Uterus (tissue), 2 donors: Measurements from ENCODE around the gene NR1I3.

ENCODE experiments used
- CTCF ChIP-seq, 4 experiments: fragments of 200-600 bp in 2 of 4; fragments of 450-650 bp in 2 of 4; sonication (generic) in 2 of 4; IDR thresholded peaks; one replicate each; pipeline ENCODE4 v1.5.1; 2016 to 2019; ENCODE audit warnings: antibody characterized with exemption in 4 of 4, mild to moderate bottlenecking in 2 of 4, moderate library complexity in 1 of 4
- POLR2A ChIP-seq, 2 donors: fragments of 450-650 bp; IDR thresholded peaks; one replicate each; pipeline ENCODE4 v1.6.1; 2016; ENCODE audit warnings: antibody characterized with exemption in 2 of 2, mild to moderate bottlenecking in 1 of 2, moderate library complexity in 1 of 2

GRCh38 chr1:161187311-161187710, 50.7 kb downstream of the NR1I3 start:
- TF ChIP-seq CTCF (IDR thresholded peaks at IDR 0.05) (no peak), POLR2A (IDR thresholded peaks at IDR 0.05) (no peak)
